H1 (cell line): Measurements from ENCODE around the gene DAG1. TPM values are rescaled to one million over a fixed set of nuclear protein-coding genes. Genes with fewer than 3 reads are reported as not detected.

Experiments used
- CTCF ChIA-PET: fragments of 300-600 bp; sonication (Branson Sonifier 250); formaldehyde crosslinking; loops from one replicate; lab custom pipeline; 2021; ENCODE audit not compliant: partially characterized antibody; lab: Charles Lee
- POLR2A ChIA-PET: fragments of 300-600 bp; sonication (Branson Sonifier 250); formaldehyde crosslinking; loops from one replicate; lab custom pipeline; 2021; ENCODE audit warnings: inconsistent platforms; ENCODE audit not compliant: partially characterized antibody; lab: Charles Lee
- DNase-seq, 2 experiments: peaks; one replicate each; pipeline versions ENCODE4 v3.0.0 to v3.0.0-alpha.2; 2010 to 2022; ENCODE audit warnings: low spot score in 2 of 2, low read depth in 1 of 2, mixed read lengths in 1 of 2
- FAIRE-seq: peaks from 2 replicates; lab custom pipeline; 2011; peaks lifted over from hg19 to GRCh38; lab: Jason Lieb, UNC
- H2AFZ ChIP-seq: 2 replicates; pipeline ENCODE4 v1.8.1; 2012; ENCODE audit warnings: low read length, inconsistent platforms
- H2AK5ac ChIP-seq: 2 replicates; pipeline ENCODE4 v1.6.1; 2013; ENCODE audit warnings: low read depth, low read length
- H2BK120ac ChIP-seq: replicated peaks from 2 replicates; pipeline ENCODE3; 2013; ENCODE audit warnings: low read depth, low read length, inconsistent platforms
- H2BK12ac ChIP-seq: 2 replicates; pipeline ENCODE4 v1.6.1; 2013; ENCODE audit warnings: low read depth, low read length
- H2BK15ac ChIP-seq: 2 replicates; pipeline ENCODE4 v1.6.1; 2013; ENCODE audit warnings: low read length
- H2BK20ac ChIP-seq: 2 replicates; pipeline ENCODE4 v1.6.1; 2013; ENCODE audit warnings: low read length
- H2BK5ac ChIP-seq: 2 replicates; pipeline ENCODE4 v1.6.1; 2013; ENCODE audit warnings: low read depth, low read length
- H3K14ac ChIP-seq: 2 replicates; pipeline ENCODE4 v1.6.1; 2013; ENCODE audit warnings: inconsistent platforms; ENCODE audit not compliant: insufficient read length
- H3K18ac ChIP-seq: 2 replicates; pipeline ENCODE4 v1.6.1; 2013; ENCODE audit warnings: low read length; ENCODE audit errors: extremely low read depth
- H3K23ac ChIP-seq: 2 replicates; pipeline ENCODE4 v1.6.1; 2013; ENCODE audit warnings: inconsistent platforms; ENCODE audit not compliant: insufficient read length
- H3K23me2 ChIP-seq: 2 replicates; pipeline ENCODE4 v1.6.1; 2013; ENCODE audit warnings: low read depth, low read length
- H3K27ac ChIP-seq: 2 replicates; pipeline ENCODE4 v1.6.1; 2011; ENCODE audit warnings: low read depth, low read length, inconsistent platforms
- H3K27me3 ChIP-seq, 4 experiments: replicated peaks in 1 of 4; 1 replicate in 1 of 4; 2 replicates in 3 of 4; pipeline versions ENCODE4 v1.6.1 to v1.8.1; 2011 to 2013; ENCODE audit warnings: low read length in 3 of 4, mild to moderate bottlenecking in 3 of 4, inconsistent platforms in 2 of 4, mixed read lengths in 2 of 4, moderate library complexity in 1 of 4; ENCODE audit not compliant: control insufficient read depth in 3 of 4, insufficient read depth in 3 of 4; ENCODE audit errors: extremely low read depth in 1 of 4
- H3K36me3 ChIP-seq, 4 experiments: 2 replicates each; pipeline versions ENCODE4 v1.6.1 to v1.8.1; 2011 to 2013; ENCODE audit warnings: mild to moderate bottlenecking in 4 of 4, low read length in 3 of 4, moderate library complexity in 2 of 4, control low read depth in 1 of 4, inconsistent platforms in 1 of 4; ENCODE audit not compliant: insufficient read depth in 4 of 4, control insufficient read depth in 2 of 4
- H3K4ac ChIP-seq: replicated peaks from 2 replicates; pipeline ENCODE3; 2013; ENCODE audit warnings: low read length, low read depth, mixed read lengths, inconsistent platforms; ENCODE audit not compliant: insufficient read length
- H3K4me1 ChIP-seq, 4 experiments: replicated peaks in 1 of 4; 1 replicate in 1 of 4; 2 replicates in 3 of 4; pipeline versions ENCODE4 v1.6.1 to v1.8.1; 2011 to 2013; ENCODE audit warnings: low read length in 3 of 4, inconsistent platforms in 2 of 4, mixed read lengths in 1 of 4; ENCODE audit not compliant: insufficient read depth in 4 of 4, control insufficient read depth in 3 of 4
- H3K4me2 ChIP-seq, 2 experiments: 2 replicates each; pipeline versions ENCODE4 v1.6.1 to v1.8.1; 2011 to 2013; ENCODE audit warnings: low read depth in 2 of 2, low read length in 2 of 2, control low read depth in 1 of 2, inconsistent platforms in 1 of 2, mild to moderate bottlenecking in 1 of 2; ENCODE audit not compliant: insufficient read depth in 1 of 2
- H3K4me3 ChIP-seq, 4 experiments: fragments of 200-600, 300-600 bp in 1 of 4; sonication (generic), shearing (Covaris generic), sonication (Bioruptor Twin) in 1 of 4; 2 replicates each; pipeline versions ENCODE4 v1.5.1 to v1.8.1; 2011 to 2016; ENCODE audit warnings: low read length in 4 of 4, low read depth in 3 of 4, control low read depth in 2 of 4, inconsistent platforms in 2 of 4, mild to moderate bottlenecking in 2 of 4, mixed read lengths in 1 of 4, moderate library complexity in 1 of 4; ENCODE audit not compliant: insufficient read depth in 2 of 4; ENCODE audit errors: extremely low read depth in 1 of 4
- H3K56ac ChIP-seq: replicated peaks from 2 replicates; pipeline ENCODE3; 2013; ENCODE audit warnings: low read depth, mild to moderate bottlenecking, mixed read lengths, low read length, inconsistent platforms; ENCODE audit not compliant: insufficient read length
- H3K79me1 ChIP-seq: 2 replicates; pipeline ENCODE4 v1.6.1; 2013; ENCODE audit warnings: low read depth, low read length, control low read depth
- H3K79me2 ChIP-seq, 2 experiments: 2 replicates each; pipeline versions ENCODE4 v1.6.1 to v1.8.1; 2012 to 2013; ENCODE audit warnings: low read length in 2 of 2, mild to moderate bottlenecking in 2 of 2, inconsistent platforms in 1 of 2; ENCODE audit not compliant: insufficient read depth in 2 of 2, control insufficient read depth in 1 of 2
- H3K9ac ChIP-seq, 4 experiments: replicated peaks in 1 of 4; 1 replicate in 1 of 4; 2 replicates in 3 of 4; pipeline versions ENCODE4 v1.6.1 to v1.8.1; 2011 to 2013; ENCODE audit warnings: low read depth in 3 of 4, low read length in 3 of 4, control low read depth in 2 of 4, mild to moderate bottlenecking in 2 of 4, moderate library complexity in 2 of 4, inconsistent platforms in 1 of 4; ENCODE audit errors: extremely low read depth in 1 of 4
- H3K9me3 ChIP-seq, 2 experiments: 2 replicates each; pipeline versions ENCODE4 v1.6.1 to v1.8.1; 2012 to 2013; ENCODE audit warnings: mild to moderate bottlenecking in 2 of 2, moderate library complexity in 2 of 2, control low read depth in 1 of 2, inconsistent platforms in 1 of 2, low read depth in 1 of 2, low read length in 1 of 2, mixed read lengths in 1 of 2; ENCODE audit not compliant: insufficient read depth in 2 of 2
- H4K20me1 ChIP-seq, 2 experiments: replicated peaks in 1 of 2; 2 replicates each; pipeline versions ENCODE3 to v1.8.1; 2011 to 2013; ENCODE audit warnings: inconsistent platforms in 2 of 2, low read length in 2 of 2, mild to moderate bottlenecking in 1 of 2; ENCODE audit not compliant: insufficient read depth in 2 of 2, control insufficient read depth in 1 of 2
- H4K5ac ChIP-seq: 2 replicates; pipeline ENCODE4 v1.6.1; 2013; ENCODE audit warnings: low read length, low read depth, mixed read lengths, inconsistent platforms; ENCODE audit not compliant: insufficient read length
- H4K8ac ChIP-seq: 2 replicates; pipeline ENCODE4 v1.8.0; 2013; ENCODE audit warnings: mild to moderate bottlenecking, moderate library complexity, low read length, inconsistent platforms; ENCODE audit not compliant: insufficient read depth; ENCODE audit errors: extremely low read depth
- H4K91ac ChIP-seq: replicated peaks from 2 replicates; pipeline ENCODE3; 2013; ENCODE audit warnings: low read length, mixed read lengths, inconsistent platforms; ENCODE audit not compliant: insufficient read length
- ASH2L ChIP-seq: fragments of 200-600, 300-600 bp; sonication (generic); IDR thresholded peaks from one replicate; pipeline ENCODE4 v1.7.1; 2017; ENCODE audit warnings: low read length
- NANOG ChIP-seq: IDR thresholded peaks from 2 replicates; pipeline ENCODE4 v1.6.1; 2011; ENCODE audit warnings: low read length, low read depth, mild to moderate bottlenecking, inconsistent platforms; ENCODE audit not compliant: insufficient read depth, poor library complexity, severe bottlenecking
- WGBS, 2 experiments: shearing (Covaris generic) in 1 of 2; methylation state at CpG; one replicate each; pipeline versions ENCODE4 v1.1.6 to v1.1.7; 2013 to 2015; ENCODE audit warnings: low lambda C conversion rate in 2 of 2, mixed read lengths in 2 of 2, inconsistent platforms in 1 of 2, low coverage in 1 of 2, missing lambda C conversion rate in 1 of 2; ENCODE audit not compliant: insufficient replicate concordance in 2 of 2, insufficient coverage in 1 of 2, insufficient read length in 1 of 2; ENCODE audit errors: extremely low coverage in 1 of 2, missing lambda C conversion rate in 1 of 2; 5-methylcytosine and 5-hydroxymethylcytosine counted together
- polyA plus RNA-seq, 7 experiments: library from polyadenylated mRNA; depleted of rRNA in 3 of 7; stranded (reverse) in 5 of 7; unstranded in 2 of 7; fragments of >200 nt in 5 of 7; fragments of 200-250 nt in 2 of 7; gene quantifications; 1 replicate in 5 of 7; 2 replicates in 1 of 7; 4 replicates in 1 of 7; pipeline versions ENCODE4 v1.2.1 to v1.2.3, GENCODE V29; 2011 to 2013; ENCODE audit warnings: missing spikeins in 2 of 7, mixed read lengths in 2 of 7
- total RNA-seq: library from RNA; stranded (reverse); fragmentation: NEBNext Ultra II Directional; extraction: Animal tissue kit (Norgen Biotek cat#: 25700); gene quantifications from 2 replicates; pipeline ENCODE4 v1.2.1, GENCODE V29; 2021

DAG1 gene
- total and polyA plus RNA-seq, 2 of the 8 experiments (the other 6 are each of a cell fraction or from before 2014, with no cell fraction given) = 97.5 to 138 TPM

GRCh38 chr3:49456466-49456865 is 13.6 kb upstream of the DAG1 start:
- H4K20me1 ChIP-seq = no peaks in the 10 kb centered on the region
- H3K18ac ChIP-seq = no peak overlapping the region
- no peak for FAIRE-seq
- no peak overlapping the region for H3K14ac ChIP-seq
- no peak overlapping the region for H2BK5ac ChIP-seq
- no peak overlapping the region for H2AK5ac ChIP-seq
- TF ChIP-seq NANOG = no peak
- TF ChIP-seq ASH2L = no peak
- TF ChIP-seq, all 59 proteins: peak for 0
- H3K23ac ChIP-seq = no peak overlapping the region
- H3K27me3 ChIP-seq = no peaks in the 10 kb centered on the region
- H3K4me2 ChIP-seq = no peak overlapping the region
- H4K5ac ChIP-seq = no peak overlapping the region
- H2AFZ ChIP-seq = no peak overlapping the region
- H3K9ac ChIP-seq = no peak overlapping the region
- no peaks in the 10 kb centered on the region for H3K9me3 ChIP-seq
- peak overlapping the region; percentile 5; the same call in 1 of the 2 replicates for H2BK20ac ChIP-seq
- 93% methylated on average over 3 of the region's 3 CpGs; no CpG with 5 or more reads in 1 of the 2 experiments for WGBS, 2 experiments
- POLR2A ChIA-PET = interaction anchor here (0.9 to 11.8 kb wide), 2 partner anchors 15 to 38 kb away, joined by 3 to 205 read pairs; partner anchors contain the start of gene DAG1
- H3K79me2 ChIP-seq = no peaks in the 10 kb centered on the region
- peaks cover 19 to 29% (median 25%) of the 10 kb centered on the region in 4 experiments for H3K4me1 ChIP-seq
- DNase-seq = no peak
- no peak overlapping the region for H3K27ac ChIP-seq
- H4K8ac ChIP-seq = no peak overlapping the region
- peak overlapping the region; percentile 3 for H2BK120ac ChIP-seq
- no peaks in the 10 kb centered on the region for H3K23me2 ChIP-seq
- H3K4ac ChIP-seq = no peak overlapping the region
- H3K79me1 ChIP-seq = no peaks in the 10 kb centered on the region
- no peak overlapping the region for H3K4me3 ChIP-seq
- no peaks in the 10 kb centered on the region for H3K36me3 ChIP-seq
- peak overlapping the region; percentile 6; the same call in 1 of the 2 replicates for H2BK12ac ChIP-seq
- H4K91ac ChIP-seq = no peak overlapping the region
- H3K56ac ChIP-seq = no peak overlapping the region
- H2BK15ac ChIP-seq = no peak overlapping the region
- CTCF ChIA-PET = interaction anchor here (0.6 to 3.0 kb wide), 6 partner anchors 16 to 127 kb away, joined by 3 to 25 read pairs (median 4); no protein-coding TSS in a partner anchor
